ENCODE results near the gene MCRIP1. TPM values are rescaled to one million over a fixed set of nuclear protein-coding genes. Genes with fewer than 3 reads are reported as not detected.
A peak's percentile ranks its signal among the peaks of the same experiment; 100 is the strongest.

The MCRIP1 gene
- total and polyA plus RNA-seq, 2 of the 13 experiments (the other 11 are each of a cell fraction or from before 2014, with no cell fraction given), result 79.7 to 84.9 TPM

DNA sequence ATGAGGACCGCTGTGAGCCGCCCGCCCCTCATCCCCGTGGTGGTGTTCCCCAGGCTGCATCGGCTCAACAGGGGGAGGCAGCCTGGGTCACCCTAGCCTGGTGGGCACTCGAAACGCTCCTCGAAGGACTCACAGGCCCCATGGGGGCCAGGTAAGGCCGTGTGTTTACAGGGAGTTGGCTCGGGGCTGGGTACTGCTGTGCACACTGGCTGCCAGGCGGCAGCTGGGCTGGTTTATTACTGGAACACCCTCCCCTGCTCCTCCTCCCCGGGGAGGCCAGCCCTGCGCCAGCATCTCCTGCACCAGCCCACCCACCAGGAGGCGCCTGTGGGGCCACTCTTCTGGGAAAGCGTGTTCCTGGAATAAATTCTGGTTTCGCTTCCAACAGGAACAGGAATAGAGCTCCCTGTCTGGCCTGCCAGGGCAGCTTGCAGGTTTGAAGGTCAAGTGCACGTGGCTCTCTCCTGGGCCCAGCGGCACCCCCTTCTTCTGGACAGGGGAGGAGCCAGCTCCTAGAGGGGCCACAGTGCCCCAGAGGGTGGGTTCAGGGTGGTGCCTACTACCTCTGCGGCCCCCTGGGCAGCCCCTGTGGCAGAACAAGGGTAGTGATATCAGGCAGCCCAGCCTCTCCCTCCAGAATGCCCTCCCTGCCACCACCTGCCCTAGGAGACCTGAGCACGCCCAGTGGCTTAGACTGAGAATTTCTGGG is 11.3 kb downstream of the MCRIP1 start (continued):
- TF ChIP-seq, protein P1, sequence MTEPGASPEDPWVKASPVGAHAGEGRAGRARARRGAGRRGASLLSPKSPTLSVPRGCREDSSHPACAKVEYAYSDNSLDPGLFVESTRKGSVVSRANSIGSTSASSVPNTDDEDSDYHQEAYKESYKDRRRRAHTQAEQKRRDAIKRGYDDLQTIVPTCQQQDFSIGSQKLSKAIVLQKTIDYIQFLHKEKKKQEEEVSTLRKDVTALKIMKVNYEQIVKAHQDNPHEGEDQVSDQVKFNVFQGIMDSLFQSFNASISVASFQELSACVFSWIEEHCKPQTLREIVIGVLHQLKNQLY (CRISPR knock-in tag; IDR thresholded peaks at IDR 0.05), result 0 out of 2 replicates have a peak, but pooled peaks have one; percentile 39
- TF ChIP-seq, protein P2, sequence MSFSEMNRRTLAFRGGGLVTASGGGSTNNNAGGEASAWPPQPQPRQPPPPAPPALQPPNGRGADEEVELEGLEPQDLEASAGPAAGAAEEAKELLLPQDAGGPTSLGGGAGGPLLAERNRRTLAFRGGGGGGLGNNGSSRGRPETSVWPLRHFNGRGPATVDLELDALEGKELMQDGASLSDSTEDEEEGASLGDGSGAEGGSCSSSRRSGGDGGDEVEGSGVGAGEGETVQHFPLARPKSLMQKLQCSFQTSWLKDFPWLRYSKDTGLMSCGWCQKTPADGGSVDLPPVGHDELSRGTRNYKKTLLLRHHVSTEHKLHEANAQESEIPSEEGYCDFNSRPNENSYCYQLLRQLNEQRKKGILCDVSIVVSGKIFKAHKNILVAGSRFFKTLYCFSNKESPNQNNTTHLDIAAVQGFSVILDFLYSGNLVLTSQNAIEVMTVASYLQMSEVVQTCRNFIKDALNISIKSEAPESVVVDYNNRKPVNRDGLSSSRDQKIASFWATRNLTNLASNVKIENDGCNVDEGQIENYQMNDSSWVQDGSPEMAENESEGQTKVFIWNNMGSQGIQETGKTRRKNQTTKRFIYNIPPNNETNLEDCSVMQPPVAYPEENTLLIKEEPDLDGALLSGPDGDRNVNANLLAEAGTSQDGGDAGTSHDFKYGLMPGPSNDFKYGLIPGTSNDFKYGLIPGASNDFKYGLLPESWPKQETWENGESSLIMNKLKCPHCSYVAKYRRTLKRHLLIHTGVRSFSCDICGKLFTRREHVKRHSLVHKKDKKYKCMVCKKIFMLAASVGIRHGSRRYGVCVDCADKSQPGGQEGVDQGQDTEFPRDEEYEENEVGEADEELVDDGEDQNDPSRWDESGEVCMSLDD (CRISPR knock-in tag; IDR thresholded peaks at IDR 0.05; ENCODE audit: borderline replicate concordance), result no peak
- TF ChIP-seq, protein P3, sequence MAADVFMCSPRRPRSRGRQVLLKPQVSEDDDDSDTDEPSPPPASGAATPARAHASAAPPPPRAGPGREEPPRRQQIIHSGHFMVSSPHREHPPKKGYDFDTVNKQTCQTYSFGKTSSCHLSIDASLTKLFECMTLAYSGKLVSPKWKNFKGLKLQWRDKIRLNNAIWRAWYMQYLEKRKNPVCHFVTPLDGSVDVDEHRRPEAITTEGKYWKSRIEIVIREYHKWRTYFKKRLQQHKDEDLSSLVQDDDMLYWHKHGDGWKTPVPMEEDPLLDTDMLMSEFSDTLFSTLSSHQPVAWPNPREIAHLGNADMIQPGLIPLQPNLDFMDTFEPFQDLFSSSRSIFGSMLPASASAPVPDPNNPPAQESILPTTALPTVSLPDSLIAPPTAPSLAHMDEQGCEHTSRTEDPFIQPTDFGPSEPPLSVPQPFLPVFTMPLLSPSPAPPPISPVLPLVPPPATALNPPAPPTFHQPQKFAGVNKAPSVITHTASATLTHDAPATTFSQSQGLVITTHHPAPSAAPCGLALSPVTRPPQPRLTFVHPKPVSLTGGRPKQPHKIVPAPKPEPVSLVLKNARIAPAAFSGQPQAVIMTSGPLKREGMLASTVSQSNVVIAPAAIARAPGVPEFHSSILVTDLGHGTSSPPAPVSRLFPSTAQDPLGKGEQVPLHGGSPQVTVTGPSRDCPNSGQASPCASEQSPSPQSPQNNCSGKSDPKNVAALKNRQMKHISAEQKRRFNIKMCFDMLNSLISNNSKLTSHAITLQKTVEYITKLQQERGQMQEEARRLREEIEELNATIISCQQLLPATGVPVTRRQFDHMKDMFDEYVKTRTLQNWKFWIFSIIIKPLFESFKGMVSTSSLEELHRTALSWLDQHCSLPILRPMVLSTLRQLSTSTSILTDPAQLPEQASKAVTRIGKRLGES (CRISPR knock-in tag; IDR thresholded peaks at IDR 0.05; ENCODE audit: borderline replicate concordance), result no peak
- TF ChIP-seq NKX3-1 (CRISPR knock-in tag; IDR thresholded peaks at IDR 0.05), result no peak
- TF ChIP-seq, protein P4, sequence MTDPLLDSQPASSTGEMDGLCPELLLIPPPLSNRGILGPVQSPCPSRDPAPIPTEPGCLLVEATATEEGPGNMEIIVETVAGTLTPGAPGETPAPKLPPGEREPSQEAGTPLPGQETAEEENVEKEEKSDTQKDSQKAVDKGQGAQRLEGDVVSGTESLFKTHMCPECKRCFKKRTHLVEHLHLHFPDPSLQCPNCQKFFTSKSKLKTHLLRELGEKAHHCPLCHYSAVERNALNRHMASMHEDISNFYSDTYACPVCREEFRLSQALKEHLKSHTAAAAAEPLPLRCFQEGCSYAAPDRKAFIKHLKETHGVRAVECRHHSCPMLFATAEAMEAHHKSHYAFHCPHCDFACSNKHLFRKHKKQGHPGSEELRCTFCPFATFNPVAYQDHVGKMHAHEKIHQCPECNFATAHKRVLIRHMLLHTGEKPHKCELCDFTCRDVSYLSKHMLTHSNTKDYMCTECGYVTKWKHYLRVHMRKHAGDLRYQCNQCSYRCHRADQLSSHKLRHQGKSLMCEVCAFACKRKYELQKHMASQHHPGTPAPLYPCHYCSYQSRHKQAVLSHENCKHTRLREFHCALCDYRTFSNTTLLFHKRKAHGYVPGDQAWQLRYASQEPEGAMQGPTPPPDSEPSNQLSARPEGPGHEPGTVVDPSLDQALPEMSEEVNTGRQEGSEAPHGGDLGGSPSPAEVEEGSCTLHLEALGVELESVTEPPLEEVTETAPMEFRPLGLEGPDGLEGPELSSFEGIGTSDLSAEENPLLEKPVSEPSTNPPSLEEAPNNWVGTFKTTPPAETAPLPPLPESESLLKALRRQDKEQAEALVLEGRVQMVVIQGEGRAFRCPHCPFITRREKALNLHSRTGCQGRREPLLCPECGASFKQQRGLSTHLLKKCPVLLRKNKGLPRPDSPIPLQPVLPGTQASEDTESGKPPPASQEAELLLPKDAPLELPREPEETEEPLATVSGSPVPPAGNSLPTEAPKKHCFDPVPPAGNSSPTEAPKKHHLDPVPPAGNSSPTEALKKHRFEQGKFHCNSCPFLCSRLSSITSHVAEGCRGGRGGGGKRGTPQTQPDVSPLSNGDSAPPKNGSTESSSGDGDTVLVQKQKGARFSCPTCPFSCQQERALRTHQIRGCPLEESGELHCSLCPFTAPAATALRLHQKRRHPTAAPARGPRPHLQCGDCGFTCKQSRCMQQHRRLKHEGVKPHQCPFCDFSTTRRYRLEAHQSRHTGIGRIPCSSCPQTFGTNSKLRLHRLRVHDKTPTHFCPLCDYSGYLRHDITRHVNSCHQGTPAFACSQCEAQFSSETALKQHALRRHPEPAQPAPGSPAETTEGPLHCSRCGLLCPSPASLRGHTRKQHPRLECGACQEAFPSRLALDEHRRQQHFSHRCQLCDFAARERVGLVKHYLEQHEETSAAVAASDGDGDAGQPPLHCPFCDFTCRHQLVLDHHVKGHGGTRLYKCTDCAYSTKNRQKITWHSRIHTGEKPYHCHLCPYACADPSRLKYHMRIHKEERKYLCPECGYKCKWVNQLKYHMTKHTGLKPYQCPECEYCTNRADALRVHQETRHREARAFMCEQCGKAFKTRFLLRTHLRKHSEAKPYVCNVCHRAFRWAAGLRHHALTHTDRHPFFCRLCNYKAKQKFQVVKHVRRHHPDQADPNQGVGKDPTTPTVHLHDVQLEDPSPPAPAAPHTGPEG (CRISPR knock-in tag; IDR thresholded peaks at IDR 0.05), result no peak
- TF ChIP-seq, protein P5, sequence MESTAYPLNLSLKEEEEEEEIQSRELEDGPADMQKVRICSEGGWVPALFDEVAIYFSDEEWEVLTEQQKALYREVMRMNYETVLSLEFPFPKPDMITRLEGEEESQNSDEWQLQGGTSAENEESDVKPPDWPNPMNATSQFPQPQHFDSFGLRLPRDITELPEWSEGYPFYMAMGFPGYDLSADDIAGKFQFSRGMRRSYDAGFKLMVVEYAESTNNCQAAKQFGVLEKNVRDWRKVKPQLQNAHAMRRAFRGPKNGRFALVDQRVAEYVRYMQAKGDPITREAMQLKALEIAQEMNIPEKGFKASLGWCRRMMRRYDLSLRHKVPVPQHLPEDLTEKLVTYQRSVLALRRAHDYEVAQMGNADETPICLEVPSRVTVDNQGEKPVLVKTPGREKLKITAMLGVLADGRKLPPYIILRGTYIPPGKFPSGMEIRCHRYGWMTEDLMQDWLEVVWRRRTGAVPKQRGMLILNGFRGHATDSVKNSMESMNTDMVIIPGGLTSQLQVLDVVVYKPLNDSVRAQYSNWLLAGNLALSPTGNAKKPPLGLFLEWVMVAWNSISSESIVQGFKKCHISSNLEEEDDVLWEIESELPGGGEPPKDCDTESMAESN (CRISPR knock-in tag; conservative IDR thresholded peaks at IDR 0.05), result no peak
- TF ChIP-seq ETV6 (CRISPR knock-in tag; conservative IDR thresholded peaks at IDR 0.05), result no peak
- peak; percentile 47; the same call in 1 of the 2 replicates for TF ChIP-seq FOXA3 (CRISPR knock-in tag; IDR thresholded peaks at IDR 0.05)
- TF ChIP-seq, protein P6, sequence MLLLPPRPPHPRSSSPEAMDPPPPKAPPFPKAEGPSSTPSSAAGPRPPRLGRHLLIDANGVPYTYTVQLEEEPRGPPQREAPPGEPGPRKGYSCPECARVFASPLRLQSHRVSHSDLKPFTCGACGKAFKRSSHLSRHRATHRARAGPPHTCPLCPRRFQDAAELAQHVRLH (CRISPR knock-in tag; IDR thresholded peaks at IDR 0.05; ENCODE audit: borderline replicate concordance, low read depth), result peak; percentile 64; the same call in 1 of the 2 replicates
- TF ChIP-seq ZMYM2 (CRISPR knock-in tag; IDR thresholded peaks at IDR 0.05), result no peak
- TF ChIP-seq, protein P7, sequence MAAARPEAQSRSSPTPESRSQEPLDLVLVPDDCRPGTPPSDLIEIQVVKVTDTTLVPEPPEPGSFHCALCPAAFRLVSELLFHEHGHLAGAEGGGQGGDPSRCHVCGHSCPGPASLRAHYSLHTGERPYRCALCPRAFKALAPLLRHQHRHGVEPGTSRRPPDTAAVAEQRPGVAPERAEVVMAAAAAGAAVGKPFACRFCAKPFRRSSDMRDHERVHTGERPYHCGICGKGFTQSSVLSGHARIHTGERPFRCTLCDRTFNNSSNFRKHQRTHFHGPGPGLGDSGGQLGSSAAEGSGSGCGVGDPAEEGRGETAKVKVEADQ (CRISPR knock-in tag; IDR thresholded peaks at IDR 0.05; ENCODE audit: borderline replicate concordance), result no peak; the same call in 1 of the 2 replicates
- no peak for TF ChIP-seq ZNF251 (CRISPR knock-in tag; IDR thresholded peaks at IDR 0.05)
